Measurements from ENCODE around the gene TMEM63B.

The TMEM63B gene

GRCh38 chr6:44145839-44146238, 18.5 kb downstream of the TMEM63B start:
- no peak for DNase-seq (ENCODE audit: low spot score)

GRCh38 chr6:44146685-44147084, 19.3 kb downstream of the TMEM63B start:
- no peak for DNase-seq (ENCODE audit: low spot score)

- no peak for DNase-seq (ENCODE audit: low spot score)
These were observed 19.9 kb downstream of the TMEM63B start for GRCh38 chr6:44147256-44147655.

- no peak for DNase-seq (ENCODE audit: low spot score)
These were observed 21.0 kb downstream of the TMEM63B start for GRCh38 chr6:44148306-44148705.

GRCh38 chr6:44149369-44150012, 22.1 kb downstream of the TMEM63B start:
- DNase-seq (ENCODE audit: low spot score), result no peak

GRCh38 chr6:44150317-44150917, 23.1 kb downstream of the TMEM63B start:
- DNase-seq (ENCODE audit: low spot score), result no peak

- DNase-seq (ENCODE audit: low spot score), result peak; percentile 69
These were observed 24.2 kb downstream of the TMEM63B start for GRCh38 chr6:44151348-44152108.

- no peak for DNase-seq (ENCODE audit: low spot score)
These were observed 24.7 kb downstream of the TMEM63B start for GRCh38 chr6:44152109-44152461.

GRCh38 chr6:44152533-44152932, 25.2 kb downstream of the TMEM63B start:
- no peak for DNase-seq (ENCODE audit: low spot score)

- no peak for DNase-seq (ENCODE audit: low spot score)
These were observed 26.7 kb downstream of the TMEM63B start for GRCh38 chr6:44154067-44154466.

GRCh38 chr6:44156494-44157151, 29.3 kb downstream of the TMEM63B start:
- DNase-seq (ENCODE audit: low spot score), result no peak

GRCh38 chr6:44157152-44157521, 29.8 kb downstream of the TMEM63B start:
- DNase-seq (ENCODE audit: low spot score), result no peak

- no peak for DNase-seq (ENCODE audit: low spot score)
These were observed 31.4 kb downstream of the TMEM63B start, which contains the start of gene CAPN11 for GRCh38 chr6:44158770-44159228. TSS of gene CAPN11 (plus strand) at chr6:44158820. CDS start at chr6:44158849, 29 bp downstream.

- DNase-seq (ENCODE audit: low spot score), result no peak
These were observed 34.6 kb downstream of the TMEM63B start for GRCh38 chr6:44161997-44162338.

GRCh38 chr6:44162876-44163625, 35.7 kb downstream of the TMEM63B start:
- DNase-seq (ENCODE audit: low spot score), result no peak

GRCh38 chr6:44166116-44166515, 38.8 kb downstream of the TMEM63B start:
- DNase-seq (ENCODE audit: low spot score), result no peak

GRCh38 chr6:44166591-44167184, 39.3 kb downstream of the TMEM63B start:
- no peak for DNase-seq (ENCODE audit: low spot score)

GRCh38 chr6:44167567-44167966, 40.2 kb downstream of the TMEM63B start:
- no peak for DNase-seq (ENCODE audit: low spot score)

- no peak for DNase-seq (ENCODE audit: low spot score)
These were observed 41.8 kb downstream of the TMEM63B start for GRCh38 chr6:44169154-44169553.

- DNase-seq (ENCODE audit: low spot score), result no peak
These were observed 42.7 kb downstream of the TMEM63B start for GRCh38 chr6:44169886-44170570.

All from Ammon's horn (tissue), 1 donor.